IPS-NIHi7 (cell line): Measurements from ENCODE around the gene HABP2.

Source experiments
- DNase-seq: peaks from one replicate; pipeline ENCODE4 v3.0.0; 2012; ENCODE audit warnings: mixed read lengths; ENCODE audit errors: extremely low spot score

Gene HABP2

DNA sequence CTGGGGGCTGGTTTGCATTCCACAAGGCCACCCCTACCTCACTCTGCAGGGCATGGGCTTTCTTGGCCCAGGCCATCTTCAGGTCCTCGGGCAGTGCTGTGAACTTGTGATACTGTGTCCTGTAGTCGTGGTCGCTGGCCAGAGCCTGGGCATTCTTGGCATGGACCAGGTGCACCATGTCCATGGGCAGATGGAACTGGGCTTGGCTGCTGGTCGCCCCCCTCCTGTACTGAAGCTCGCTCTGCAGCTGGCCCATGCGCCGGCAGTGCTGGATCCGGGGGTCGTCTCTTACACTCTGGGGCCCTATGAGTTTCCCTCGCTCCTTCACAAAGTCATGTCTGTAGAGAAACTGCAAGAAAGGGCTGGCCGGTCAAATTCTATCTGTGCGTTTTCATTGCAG, 51.7 kb downstream of the HABP2 start:
- no peak for DNase-seq

DNA sequence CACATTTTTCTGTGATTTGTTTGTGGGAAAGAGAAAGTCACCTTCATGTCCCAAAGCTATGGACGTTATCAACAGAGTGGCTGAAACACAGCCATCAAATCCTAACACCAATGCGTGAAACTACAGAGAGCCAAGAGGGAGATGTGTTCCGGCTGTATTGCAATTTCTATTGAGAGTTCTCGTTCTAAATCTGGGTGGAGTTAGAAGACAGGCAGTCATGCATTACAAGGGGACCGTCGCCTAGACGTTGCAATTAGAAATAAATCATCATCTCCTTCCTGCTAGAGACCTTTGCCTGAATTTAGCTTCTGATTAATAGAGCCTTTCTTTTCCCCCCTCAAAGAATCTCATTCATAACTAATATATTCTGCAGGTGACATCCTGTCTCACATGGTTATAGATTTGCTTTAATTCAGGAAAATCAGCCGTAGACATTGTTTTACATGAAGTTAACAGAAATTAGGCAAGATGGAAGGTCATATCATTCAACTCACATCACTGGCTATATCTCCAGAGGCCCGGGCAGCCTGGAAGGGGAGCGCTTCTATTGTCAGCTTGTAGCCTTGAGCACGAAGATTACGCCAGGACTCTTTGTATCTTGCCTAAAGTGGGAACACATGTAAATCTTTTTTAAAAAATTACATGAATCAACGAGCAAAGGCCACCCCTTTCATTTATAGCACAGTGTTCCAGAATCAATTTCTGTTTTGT, 52.6 kb downstream of the HABP2 start:
- no peak for DNase-seq

DNA sequence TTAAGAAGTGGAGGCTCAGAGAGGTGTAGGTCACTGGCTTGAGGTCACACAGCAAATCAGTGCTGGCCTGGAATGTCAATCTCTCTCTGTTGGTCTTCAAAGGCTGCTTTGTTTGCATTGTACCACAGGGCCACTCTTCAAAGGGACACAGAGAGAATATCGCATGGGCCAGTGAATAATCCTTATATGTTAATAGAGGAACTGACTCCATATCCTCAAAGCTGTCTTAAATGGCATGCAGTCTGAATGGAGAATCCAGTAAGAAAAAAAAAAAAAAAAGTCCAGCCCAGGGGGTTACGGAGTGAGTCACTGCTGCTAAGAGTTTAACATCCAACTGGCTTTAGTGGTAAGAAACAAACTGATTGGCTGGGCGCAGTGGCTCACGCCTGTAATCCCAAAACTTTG, 56.9 kb downstream of the HABP2 start:
- no peak for DNase-seq

DNA sequence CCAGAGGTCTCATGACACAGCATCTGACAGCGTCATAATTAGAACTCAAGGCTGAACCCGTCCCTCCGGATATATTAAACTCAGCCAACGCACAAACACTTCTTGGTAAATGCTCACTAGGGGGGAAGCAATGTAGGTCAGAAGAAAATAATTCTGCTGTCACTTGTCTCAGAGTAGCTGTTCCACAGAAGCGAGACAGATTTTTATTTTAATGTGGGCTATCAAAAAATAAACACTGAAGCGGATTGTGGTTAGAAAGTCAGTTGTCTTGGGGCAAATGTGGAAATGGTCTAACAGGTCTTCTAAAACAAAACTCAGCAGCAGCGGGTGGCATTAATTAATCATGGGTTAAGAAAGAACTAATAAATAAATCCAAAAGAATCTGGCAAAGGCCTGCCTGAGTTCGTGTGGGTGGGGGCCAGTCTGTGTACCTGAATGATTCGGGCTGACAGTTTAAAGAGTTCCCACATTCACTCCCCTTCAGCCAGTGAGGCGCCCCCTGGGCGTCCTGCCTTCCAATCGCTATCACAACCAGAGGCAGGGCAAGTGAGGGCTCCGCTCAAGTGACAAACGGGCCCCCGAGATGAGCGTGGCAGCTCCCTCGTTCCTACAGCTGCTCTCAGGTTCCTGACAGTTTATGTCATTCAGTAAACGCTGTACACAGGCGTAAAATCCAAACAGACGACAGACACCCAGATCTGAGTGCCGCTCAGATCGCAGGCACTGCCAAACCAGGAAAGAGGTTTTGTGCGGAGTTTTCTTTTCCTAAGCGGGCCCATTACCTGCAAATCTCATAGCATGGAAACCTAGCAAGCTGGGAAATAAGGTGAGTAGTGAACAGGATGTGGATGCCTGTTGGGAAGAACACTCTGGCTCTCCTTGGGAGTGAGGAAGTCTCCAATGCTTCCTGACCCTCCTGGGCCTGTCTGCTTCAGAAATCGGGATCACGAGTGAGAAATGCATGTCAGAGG, 58.1 kb downstream of the HABP2 start:
- DNase-seq = peak; percentile 65

DNA sequence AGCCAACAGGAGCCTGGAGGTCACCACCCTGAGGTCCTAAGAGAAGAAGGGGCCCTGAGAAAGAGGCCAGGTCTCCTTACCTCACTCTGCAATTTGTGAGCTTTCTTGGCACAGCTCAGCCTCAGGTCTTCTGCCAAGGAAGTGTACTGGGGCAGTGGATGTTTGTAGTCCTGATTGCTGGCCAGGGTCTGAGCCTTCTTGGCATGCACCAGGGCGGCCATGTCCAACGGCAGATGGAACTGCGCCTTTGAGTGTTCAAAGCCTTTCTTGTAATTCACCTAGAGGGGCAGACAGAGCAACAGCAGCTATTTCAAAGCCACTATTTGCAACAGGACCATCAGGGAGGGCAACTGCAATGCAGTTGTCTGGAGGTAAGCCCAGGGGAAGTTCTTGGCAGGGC, 59.3 kb downstream of the HABP2 start:
- no peak for DNase-seq

DNA sequence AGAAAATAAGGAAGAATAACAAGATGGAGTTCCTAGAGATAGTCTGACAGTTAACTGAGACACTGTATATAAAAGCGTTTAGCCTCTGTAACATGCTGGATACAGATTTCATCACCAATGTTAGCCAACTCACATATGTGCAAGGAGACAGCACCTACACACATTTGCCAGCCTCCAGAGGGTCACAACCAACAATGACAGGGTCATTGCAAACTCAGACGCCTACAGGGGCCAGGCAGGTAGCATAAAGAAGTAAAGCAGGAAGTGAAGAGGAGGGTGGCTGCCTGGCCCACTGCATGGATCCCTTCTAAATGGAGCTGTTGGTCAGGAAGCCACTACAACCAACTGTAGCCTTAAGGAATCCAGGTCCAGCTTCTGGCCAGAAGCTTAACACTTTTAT, 60.6 kb downstream of the HABP2 start:
- DNase-seq = no peak

DNA sequence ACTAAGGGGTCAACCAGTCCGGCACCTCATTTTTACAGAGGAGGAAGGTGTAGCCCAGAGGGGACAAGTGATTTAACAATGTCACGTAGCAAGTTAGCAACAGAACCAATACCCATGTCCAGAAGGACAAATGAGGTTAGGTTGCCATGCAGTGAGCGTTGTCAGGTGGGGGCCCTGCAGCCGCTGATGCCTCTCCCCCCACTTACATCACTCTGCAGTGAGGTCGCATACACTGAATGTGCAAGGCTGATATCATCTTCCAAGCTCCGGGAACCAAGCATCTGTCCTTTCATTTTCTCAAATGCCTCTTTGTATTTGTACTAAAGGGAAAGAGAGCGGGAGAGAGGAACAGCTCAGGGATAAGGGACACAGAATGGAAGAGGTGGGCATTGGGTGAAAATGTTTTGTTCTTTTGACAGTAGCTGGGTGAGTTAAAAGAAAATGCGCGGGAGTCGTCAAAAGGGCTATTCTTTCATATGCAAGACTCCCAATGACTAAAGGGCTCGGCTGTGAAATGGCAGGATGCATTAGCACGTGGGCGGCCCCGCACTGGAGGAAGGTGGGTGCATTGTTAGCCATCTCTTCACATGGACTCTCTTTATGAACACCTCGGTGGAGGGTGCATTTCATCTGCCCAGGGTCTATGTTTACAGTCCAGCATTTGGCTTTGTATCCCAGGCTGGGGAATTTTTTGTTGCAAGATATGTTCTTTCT, 61.3 kb downstream of the HABP2 start:
- DNase-seq = no peak

DNA sequence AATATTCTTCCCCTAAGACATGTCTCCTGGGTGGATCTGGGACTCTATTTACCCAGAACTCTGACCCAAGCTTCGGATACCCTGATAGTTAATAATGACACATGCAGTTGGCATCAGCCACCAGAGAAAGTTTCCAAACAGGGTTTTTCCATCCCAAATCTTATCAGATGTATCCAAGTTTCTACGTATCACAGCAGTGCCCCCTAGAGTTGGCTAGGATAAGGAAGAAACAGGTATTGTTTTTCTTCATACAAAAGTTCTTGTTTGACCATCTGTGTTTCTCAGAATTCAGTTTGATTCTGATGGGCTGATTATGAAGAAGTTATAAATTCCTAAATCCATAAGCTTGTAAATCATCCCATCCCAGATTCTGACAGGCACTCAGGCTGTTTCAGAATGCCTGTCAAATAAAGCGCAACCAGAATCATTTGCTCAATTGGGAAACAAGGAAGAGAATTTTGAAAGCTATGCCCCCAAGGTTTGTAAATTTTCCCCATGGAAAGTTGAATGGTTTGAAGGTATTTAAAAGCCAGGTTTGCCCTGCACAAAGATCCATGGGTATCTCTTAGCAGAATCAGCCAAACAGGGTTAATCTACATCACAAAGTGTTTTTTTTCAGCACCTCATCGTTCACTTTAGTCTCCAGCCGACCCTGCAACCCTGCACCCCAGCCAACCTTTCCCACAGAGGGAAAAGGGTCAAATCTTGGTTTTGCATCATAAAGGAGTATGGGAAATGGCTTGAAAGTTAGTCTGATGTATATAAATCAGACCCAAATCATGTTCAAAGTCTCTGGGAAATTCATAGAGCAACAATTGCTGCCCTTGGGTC, 63.6 kb downstream of the HABP2 start:
- peak; percentile 52 for DNase-seq

DNA sequence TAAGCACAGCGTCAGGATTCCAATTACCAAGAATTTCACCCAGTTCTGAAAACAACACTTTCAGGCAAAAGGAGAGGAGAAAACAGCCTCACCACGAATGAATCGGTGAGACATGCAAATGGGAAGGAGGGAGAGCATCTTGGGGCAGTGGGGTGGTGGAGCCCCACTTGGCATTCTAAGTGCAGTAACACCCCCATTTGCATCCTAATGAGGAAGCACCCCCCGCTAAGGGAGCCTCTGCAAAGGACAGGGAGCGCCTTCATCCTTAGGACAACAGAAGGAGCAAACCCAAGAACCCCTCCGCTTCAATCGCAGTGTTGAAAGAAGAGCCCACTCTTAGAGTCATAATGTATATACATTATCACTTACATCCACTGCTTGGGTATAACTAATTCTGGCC, 64.2 kb downstream of the HABP2 start:
- DNase-seq = peak; percentile 38

DNA sequence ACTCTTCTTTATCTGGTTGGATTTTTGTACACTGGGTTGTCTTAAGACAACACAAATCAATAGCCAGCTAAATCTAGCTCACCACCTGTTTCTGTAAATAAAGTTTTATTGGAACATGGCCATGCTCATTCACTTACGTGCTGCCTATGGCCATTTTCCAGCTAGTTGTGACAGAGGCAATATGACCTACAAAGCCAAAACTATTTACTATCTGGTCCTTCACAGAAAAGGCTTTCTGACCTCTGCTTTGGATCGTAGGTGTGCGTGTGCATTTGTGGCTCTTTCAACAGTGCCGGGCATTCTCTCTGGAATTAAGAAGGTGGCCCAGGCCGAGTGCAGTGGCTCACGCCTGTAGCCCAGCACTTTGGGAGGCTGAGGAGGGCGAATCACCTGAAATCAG, 65.5 kb downstream of the HABP2 start:
- DNase-seq = no peak

DNA sequence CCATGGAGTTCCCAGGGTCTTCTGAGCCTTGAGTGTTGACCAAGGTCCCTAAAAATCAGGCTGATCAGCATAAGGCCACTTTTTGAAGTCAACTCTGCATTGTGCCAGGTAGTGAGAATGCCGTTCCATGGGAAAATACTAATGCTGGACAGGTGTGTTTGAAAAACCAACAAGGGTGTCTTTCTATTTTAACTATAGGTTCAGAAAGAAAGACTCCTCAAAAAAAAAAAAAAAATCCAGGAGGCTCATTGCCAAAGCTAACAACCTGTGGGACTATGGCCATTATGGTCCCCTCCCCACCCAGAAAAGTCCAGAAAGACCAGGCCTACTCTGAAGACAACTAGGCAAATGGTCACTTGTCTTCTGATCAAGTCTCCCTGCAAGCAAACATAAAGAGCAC, 66.5 kb downstream of the HABP2 start:
- DNase-seq = no peak

DNA sequence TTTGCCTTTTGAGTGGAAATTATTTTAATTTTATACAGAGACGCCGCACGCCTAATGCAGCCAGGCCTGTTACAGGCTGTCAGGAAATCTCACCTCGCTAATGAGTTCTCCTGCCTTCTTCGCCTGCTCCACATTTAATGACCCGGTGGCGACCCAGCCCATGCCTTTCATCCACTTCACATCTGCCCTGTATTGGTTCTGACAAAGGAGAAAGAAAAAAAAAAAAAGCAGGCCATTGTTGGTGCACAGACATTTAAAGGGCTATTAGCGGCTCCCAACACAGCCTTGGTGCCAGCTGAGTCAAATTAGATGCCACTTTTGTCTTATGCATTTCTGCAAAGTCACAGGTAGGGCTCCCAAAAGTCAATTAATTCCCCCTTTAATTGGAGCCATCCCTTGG, 67.7 kb downstream of the HABP2 start:
- DNase-seq = no peak

DNA sequence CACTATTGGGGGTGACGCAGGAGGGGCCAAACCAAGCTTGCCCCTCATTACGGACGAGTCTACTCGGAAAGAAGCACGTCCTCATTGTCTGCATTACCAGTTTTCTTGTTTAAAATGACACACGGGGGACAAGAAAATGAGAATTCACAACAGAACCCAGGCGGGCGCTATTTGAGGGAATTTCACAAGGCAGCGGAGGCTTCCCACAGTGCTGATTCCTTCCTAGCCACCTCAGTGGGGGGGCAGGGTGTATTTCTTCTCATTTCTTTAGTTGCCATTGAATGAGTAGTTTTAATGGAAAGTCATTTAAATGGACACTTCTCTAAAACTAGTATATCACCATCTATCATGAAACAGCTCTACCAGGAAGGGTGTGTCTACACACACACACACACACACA, 68.1 kb downstream of the HABP2 start:
- no peak for DNase-seq

DNA sequence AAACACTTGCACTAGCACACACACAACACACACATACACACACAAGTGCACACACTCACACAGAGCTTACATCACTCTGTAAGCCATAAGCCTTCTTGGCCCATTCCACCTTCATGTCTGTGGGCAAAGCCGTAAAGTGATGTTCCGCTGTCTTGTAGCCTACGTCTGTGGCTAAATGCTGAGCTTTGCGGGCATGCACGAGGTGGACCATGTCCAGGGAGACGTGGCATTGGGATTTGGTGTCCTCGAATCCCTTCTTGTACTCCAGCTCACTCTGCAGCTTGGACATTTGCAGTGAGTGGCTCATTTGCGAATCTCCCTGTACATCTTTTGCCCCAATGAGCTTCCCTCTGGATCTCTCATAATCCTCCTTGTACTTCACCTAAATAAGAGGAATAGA, 68.9 kb downstream of the HABP2 start:
- no peak for DNase-seq

DNA sequence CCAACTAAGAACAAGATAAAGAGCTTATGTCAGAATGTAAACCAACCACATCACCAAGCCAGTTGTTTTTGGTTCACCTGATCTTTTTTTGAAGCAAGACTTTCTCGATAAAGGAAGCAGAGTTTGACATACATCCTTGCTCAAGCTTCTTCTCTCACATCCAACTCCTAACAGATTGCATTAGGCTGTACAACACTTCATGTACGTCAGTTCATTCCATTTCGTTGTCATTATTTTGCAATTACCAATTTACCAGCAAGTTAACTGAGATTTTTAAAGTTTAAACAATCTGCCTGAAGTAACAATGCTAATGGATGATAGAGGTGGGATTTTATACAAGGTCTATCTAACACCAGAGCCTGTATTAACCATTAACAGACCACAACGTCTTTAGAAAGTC, 70.0 kb downstream of the HABP2 start:
- DNase-seq = no peak

DNA sequence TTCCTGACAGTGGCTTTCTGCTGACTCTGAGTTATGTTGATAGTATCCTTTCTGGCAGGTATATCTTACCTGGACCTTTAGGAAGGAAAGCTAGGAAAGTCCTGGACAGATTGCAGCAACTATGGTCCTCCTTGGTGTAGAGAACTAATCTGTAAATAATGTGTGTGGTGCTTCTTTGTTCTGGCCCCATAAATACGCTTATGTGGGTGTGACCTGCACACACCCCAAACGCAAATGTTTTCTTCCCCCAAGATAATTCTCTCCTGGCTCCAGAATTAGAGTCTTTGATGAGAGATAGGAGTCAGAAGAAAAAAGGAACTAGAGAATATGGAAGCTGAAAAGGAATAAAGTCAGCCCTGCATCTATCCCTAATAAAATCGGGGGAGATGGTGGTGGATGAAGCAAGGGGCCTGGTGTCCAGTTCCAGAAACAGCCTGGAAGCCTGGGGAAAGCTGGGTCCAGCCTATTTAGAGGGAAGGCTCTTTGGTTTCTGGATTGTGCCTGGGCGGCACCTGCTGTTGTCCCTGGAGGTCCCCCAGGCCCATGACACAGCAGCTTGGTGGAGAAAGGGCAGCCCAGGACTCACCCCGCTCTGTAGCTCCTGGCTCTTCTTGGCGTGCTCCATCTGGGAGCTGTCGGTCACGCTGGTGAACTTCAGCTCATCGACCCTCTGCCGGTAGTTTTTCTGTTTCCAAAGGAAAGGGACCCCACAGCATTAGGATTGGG, 72.8 kb downstream of the HABP2 start:
- no peak for DNase-seq

DNA sequence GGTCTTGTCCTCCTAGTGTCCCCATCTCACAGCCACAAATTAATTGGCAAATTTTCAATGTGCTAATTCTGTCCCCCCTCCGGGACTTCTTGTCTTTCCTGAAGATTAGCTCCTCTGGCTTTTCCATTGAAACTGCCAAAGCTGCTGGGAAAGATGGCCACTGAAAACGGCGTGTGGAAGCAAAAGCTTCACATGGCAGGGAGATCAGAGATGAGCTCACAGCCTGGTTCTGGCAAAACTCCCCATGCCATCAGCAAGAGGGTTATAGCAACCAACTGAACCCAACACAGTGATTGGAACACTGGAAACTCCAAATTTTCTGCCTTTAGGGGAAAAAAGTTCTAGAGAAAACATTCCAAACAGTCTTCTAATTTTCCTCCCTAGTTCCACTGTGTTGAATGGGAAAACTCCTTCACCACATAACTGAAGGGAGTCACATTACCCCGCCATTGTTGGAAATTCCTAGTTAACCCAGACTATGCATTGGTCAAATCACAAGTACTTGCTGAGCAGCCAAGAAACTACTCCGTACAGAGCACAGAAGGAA, 74.0 kb downstream of the HABP2 start:
- no peak for DNase-seq

DNA sequence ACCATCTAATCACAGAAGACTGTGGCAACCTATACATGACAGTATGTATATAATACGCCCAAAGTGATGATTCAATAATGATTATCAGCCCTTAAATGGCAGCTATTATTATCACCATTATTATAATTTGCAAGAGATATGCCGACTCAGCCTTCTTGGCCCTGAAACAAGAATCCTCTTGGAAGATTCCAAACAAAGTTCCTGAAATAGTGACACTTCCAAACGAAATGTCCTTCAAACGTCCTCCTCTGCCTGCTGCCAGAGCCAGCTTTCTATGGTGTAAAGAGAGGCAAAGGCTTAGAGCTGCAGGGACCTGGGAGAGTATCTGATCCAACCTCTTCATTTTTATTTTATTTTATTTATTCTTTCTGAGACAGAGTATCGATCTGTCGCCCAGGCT, 75.0 kb downstream of the HABP2 start:
- DNase-seq = no peak

DNA sequence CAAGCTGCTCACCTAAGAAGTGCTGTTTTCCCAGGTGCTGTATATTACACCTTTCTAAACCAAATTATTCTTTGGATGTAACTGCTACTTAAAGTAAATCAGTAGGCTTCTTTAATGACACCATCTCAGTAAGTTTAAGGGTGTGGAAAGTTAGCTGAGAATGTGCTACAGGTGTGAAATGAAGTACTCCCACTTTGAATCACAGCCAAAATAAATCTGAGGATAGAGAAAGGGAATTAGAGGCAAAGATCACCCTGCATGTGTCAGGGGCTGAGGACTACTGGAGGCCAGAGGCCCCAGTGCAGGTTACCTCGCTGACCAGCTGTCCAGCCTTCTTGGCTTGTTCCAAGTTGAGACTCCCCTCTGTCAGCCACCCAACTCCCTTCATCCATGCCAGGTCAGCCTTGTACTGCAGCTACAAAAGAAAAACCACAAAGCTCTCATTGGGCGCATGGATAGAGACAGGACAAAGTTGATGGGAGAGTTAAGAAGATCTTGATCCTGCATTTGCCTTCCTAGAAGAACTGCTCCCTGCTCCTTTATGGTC, 75.8 kb downstream of the HABP2 start:
- no peak for DNase-seq

DNA sequence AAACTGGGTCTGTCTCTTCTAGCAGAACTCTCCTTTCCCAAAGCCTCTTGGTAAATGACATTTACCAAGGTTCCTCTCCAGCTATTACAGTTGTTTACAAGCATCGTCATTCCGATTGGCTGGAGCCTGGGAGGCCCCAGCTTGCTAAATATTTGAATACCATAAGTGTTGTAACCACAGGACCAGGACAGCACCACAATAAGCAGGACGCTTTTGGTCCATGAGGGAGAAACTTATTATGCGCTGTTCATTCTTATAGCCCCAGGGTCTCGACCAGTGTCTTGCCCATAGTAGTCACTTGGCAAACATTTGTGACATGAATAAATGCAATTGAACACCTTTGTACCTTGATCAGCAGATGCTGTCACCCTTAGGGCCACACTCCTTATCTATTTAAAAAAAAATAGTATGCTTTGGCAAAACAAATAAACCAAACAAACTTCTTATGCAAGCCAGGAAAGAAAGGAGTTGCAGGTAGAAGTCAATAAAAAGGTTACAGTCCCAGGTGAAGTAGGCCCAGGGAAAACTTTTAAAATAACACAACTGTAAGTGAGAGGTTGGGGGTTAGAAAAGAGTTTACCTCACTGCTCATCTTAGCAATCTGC, 78.2 kb downstream of the HABP2 start:
- DNase-seq = no peak
